ENCODE data around the gene ASTN2.
"Not testable (repeated sequence)": the region's sequence is repeated elsewhere in the genome, so short reads cannot be mapped to it uniquely, and the experiment has no call there.

- not testable (repeated sequence) for TF ChIP-seq CTCF (IDR thresholded peaks at IDR 0.05; ENCODE audit: low read depth, low read length, poor library complexity, severe bottlenecking); EZH2phosphoT487 (IDR thresholded peaks at IDR 0.05; ENCODE audit: borderline replicate concordance, low read length)
Observed at GRCh38 chr9:116917895-116918508, 496.9 kb downstream of the ASTN2 start.

Measured in DOHH2 (cell line).